OCI-M2 (cell line): ENCODE measurements around the gene BRINP1.
"Not testable (repeated sequence)": the region's sequence is repeated elsewhere in the genome, so short reads cannot be mapped to it uniquely, and the experiment has no call there.

Experiments
- DNase-seq: peaks from one replicate; lab custom pipeline; 2025; ENCODE audit not compliant: unreplicated experiment; lab: John Stamatoyannopoulos, UW

Gene BRINP1

DNA sequence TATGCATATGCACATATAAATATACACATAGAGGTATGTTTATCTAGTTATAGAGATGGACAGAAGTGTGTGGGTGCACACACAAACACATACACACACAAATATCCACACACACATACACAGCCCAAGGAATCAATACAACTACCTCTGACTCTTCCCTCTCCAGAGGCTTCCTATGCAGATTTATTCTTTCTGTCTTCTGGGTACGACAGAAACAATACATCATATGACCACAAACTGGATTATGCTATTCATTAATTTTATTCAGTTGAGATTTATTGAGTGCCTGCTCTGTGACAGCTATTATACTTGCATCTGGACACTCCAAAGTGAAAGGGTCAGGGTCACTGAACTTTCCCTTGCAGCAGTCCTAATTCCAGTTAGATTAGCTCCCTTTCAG is 155.8 kb downstream of the BRINP1 start:
- no peak for DNase-seq

DNA sequence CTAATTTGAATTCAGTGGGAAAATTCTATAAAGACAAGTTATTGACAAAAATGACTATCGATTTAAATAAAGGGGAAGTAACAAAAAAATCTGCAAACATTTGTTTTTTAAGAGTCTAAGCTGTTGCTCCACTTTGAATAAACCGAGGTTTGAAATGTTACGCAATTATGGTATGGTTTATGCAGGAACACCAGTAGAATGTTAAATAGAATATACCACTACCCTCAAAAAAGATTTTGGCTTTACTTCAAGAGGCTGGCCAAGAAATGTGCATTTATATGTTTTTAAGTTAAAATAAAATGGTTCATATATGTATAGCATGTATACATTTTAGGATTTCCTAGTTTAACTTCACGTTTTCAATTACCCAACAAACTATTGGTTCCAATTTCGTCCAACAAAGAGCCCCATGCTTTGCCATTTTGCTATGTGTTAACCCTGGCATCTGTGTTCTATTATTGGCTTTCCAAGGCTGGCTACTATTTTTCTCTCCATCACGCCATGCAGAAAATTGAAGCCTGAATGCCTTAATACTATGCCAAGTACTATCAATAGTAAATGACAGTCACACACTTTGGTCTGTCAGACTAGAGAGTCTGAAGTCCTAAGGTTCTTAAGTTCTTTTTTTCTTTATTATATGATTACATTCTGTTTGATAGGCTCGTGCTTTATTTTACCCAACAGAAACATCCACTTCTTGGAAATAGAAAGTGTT is 171.2 kb downstream of the BRINP1 start:
- no peak for DNase-seq

DNA sequence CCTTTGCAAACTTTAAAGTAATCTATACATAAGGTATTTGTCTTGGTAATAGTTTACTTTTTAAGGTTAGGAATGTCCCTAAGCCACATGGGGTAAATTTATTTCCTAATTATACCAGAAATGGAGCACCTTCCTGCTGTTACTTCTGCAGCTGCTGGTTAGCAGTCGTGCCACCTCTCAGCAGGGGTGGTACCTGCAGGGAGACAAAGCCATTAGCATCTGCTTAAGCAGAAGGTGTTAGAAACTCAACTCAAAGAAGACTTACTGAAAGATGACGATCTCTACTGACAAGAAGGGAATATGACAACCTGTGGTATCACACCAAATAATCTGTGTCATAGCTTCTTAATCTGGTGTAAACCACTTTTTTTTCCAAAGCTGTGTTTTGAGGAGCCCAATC is 173.7 kb downstream of the BRINP1 start:
- no peak for DNase-seq

DNA sequence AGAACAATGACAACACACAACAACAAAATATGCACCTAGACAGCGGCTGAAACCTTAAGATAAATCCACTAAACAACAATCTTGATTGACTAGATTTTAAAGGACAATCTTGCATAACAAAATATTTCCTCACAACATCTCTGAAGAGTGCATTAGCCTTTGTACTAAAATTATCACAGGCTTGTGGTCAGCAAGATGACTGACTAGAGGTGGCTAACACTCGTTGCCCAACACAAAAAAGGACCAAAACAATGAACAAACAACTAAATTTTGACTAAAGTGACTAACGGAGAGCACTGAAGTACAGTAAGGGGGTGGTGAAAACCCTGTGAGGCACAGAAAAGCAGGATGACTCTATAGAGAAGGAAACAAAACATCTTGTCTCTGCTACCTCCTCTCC is 183.9 kb downstream of the BRINP1 start:
- DNase-seq = no peak

DNA sequence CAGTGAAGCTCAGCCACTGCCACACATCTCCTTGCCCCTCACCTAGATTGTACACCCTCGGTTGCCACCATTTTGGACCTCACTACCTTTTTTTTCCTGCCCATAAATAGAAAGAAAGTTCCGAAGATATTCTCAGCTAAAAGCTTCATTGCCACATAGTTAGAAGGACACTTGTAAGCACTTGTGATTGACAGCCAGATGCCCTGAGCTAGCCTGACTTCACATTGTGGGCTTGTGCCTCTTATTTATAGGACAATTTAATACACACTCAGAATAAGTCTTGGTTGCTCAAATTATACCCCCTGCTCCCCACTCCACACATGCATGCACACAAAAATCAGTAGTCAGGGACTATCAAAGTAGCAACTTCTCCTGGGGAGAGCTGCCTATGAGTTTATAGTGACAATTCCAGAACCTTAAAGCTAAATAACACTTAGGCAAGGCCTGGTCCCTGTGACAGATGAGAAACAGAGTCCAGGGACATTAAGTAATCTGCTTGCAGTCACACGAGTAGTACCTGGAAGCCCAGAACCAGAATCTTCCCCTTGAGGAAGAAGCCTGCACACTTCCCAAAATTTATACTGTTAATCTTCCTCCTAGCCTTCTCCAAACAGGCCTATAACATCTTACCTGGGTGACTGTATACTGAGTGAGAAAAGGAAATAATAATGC is 184.8 kb downstream of the BRINP1 start:
- DNase-seq = no peak

DNA sequence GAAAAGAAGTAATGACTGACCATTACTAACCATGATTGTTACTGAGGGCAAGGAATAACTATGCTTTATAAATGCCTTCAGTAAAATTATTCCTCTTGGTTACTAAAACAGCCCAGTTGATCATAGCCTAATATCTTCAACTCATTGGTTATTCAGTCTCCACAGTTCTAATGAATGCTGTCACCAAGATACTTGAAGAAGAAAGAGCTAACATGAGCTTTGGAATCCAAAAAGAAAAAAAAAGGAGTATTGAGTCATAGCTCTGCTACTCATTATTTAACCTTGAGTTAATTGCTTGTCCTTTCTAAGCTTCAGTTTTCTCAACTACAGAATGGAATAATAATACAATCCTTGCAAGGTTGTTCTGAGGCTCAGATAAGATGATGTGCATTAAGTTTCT is 187.7 kb downstream of the BRINP1 start:
- DNase-seq = no peak

DNA sequence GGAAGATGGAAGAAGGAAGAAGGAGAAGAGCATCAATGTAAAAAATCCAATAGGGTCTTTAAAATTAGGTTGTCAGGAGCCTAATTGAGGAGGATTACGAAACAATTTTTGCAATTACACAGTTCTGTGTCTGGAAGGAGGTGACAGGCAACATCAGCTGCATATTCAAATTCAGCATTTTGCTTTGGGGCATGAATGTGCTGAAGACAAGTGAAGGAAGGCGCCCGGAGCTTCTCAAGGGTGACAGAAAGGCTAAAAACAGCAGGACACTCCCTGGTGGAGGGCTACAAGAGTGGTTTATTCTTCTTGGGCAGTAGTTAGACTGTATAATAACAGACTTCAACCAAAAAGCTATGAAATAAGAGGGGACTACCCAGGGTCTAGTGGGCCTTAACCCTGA is 188.3 kb downstream of the BRINP1 start:
- no peak for DNase-seq

DNA sequence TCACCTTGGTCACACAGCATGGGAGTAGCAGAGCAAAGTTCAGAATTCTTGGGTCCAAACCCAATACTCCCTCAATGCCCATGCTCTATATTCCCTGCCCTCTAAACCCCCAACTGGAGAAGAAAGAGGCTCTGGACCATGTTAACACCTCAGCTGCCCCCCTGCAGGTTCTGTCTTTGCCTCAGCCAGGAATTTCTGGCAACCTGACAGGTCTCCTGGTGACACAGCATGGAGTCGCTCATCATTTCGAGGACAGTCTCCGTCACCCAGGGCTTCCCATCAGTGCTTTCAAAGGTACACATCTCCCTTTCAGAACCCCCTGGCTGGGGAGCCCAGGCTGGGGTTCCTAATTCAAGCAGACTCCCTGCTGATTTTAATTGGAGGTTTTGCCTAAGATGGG is 189.5 kb downstream of the BRINP1 start:
- no peak for DNase-seq

DNA sequence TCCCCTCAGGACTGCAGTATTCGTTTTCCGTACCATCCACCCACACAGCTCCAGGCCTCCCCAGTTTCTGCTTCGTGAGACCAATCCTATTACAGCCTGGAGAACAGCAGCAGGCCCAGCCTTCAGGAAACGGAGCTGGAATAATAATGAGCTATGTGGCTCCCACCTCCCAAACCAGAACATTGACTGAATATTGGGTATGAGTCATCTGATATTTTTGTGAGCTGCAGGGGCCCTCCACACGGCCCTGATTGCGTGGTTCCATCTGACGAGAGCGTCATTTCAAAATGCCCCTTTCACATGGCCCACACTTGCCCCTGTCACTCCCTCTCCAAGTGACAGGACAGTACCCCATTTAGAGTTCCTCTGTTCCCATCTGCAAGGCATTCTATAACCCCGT is 192.0 kb downstream of the BRINP1 start:
- no peak for DNase-seq

DNA sequence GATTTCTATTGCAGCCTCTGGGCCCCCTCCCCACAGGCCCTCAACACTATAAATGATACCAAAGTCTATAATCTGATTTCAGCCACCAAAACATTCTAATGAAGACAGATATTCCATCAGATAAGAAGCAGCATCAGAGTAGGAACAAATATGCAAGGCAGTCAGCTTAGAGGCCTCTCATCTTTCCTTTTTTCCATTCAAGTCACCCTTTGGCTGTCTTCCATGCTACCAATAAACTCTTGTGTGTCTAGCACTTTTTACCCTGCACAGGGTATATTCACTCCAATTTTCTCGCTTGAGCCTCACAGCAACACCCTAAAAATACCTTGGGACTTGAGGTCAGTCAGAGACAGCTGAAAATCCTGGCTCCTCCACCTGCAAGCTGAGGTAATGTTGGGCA is 193.7 kb downstream of the BRINP1 start:
- DNase-seq = no peak

DNA sequence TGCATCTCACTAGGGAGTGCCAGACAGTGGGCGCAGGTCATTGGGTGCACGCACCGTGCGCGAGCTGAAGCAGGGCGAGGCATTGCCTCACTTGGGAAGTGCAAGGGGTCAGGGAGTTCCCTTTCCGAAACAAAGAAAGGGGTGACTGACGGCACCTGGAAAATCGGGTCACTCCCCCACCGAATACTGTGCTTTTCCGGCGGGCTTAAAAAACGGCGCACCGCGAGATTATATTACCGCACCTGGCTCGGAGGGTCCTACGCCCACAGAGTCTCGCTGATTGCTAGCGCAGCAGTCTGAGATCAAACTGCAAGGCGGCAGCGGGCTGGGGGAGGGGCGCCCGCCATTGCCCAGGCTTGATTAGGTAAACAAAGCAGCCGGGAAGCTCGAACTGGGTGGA is 200.0 kb downstream of the BRINP1 start:
- not testable (repeated sequence) for DNase-seq

DNA sequence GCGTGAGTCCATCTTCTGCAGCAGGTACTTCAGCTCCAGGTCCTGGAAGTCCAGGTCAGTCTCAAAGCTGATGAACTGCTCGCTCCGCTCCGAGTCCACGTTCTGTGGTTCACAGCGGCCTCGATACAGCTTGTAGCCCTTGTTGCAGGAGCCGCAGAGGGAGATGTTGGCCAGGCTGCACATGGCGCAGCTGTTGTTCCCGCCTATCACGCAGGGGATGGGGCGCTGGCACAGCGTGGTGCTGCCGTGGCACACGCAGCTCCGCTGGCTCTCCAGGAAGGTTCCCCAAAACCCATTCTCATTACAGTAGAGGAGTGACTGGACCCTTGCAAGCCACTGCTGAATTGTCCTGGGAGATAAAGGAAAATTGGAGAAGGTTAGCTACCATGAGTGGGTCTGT is 201.4 kb downstream of the BRINP1 start:
- no peak for DNase-seq

DNA sequence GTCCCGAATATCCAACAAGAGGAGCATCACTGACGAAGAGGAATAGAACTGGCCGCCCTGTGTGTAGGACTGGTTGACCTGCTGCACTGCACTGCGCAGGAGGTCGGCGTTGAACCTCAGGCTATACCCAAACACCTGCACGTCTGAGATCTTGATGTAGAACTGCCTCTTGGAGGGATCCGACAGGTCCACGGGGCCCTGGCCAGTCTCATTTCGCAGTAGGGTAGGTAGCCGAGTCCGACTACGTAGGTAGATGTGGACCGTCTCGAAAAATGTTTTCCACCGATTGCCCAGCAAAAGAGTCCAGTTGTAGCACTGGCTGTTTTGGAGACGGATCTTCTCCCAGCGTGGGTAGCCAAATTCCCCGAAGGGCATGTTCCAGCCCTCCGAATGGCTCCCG is 202.0 kb downstream of the BRINP1 start:
- no peak for DNase-seq

DNA sequence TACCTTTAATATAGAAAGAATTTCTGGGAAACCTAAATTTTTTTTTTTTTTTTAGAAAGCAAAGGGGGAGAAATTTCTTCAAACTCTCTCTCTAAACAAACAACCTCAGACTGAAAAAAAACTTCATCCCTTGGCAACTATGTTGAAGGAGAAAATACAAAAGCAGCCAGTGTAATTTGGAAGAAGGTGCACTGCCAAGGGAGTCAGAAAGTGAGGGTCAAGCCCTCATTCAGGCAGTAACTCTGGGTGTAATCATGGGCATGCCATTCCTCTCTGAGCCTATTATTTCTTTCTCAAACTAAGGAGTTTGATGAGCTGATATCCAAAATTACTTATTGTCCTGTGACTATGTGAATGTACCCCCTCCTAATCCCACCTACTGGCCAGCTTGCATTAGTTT is 203.1 kb downstream of the BRINP1 start:
- DNase-seq = no peak

DNA sequence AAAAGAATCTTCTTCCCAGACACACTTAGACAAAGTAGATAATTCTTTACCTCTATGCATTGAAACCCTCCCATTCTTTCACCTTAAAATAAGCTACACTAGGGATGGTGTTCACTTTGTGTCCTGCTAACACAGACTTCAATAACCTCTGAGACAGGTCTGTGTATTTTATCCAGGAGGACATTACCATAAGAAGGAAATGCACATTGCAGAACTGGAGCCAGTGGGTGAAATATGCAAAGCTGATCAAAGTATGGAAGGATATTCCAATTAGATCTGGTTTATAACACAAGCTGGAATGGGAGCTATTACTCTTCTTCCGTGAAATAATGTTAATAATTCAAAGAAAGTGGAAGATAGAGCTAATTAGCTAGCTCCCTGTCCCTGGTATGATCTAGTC is 204.1 kb downstream of the BRINP1 start:
- no peak for DNase-seq

DNA sequence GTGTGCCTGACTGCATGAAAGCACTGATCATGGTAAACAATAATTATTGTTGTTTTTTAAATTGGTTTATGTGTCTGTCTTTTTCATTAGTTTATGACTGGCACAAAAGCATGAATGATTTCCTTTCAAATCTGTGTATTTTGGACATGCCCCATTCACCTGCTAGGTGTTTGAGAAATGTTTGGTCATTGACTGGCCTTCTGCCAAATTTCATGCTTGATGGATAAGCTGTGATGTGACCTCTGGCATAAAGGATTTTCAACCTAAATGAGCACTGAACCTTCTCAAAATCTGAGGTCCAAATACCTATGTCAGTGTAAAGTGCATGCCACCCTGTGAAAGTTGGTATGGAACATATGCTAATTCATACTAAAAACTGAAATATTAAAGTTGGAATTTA is 204.5 kb downstream of the BRINP1 start:
- DNase-seq = no peak

DNA sequence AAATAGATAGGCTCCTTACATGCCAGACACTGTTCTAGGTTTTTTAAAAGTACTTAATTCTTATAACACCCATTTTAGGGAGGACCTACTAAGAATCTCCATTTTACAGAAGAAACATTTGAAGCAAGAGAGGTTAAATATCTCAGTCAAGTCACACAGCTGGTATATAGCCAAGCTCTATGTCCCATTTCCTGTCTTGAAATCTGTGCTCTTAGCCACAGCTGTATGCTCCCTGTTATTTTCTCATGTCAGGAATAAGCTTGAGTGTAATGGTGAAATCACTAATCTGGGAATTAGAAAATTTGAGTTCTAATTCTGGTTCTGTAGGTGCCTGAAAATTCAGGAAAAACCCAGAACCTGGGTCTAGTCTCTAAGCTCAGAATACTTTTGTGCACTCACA is 208.7 kb downstream of the BRINP1 start:
- DNase-seq = no peak

DNA sequence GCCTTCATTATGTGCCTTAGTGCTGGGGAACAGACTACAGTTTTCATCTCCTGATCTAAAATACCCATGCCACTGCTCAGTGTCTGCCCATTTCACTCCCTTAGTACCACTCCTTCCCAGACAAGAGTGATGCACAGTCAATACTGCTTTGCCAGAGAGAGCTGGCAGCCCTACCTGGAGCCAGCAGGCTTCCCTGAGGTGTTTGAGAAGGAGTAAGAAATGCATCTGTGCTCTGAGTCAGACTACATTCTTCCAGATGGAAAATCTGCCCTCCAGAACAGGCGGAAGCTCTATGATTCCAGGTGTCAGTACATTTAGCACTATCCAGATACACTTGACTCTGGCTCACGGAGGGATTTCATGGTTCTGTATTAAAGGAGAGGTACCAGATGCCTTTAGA is 209.8 kb downstream of the BRINP1 start:
- DNase-seq = no peak

DNA sequence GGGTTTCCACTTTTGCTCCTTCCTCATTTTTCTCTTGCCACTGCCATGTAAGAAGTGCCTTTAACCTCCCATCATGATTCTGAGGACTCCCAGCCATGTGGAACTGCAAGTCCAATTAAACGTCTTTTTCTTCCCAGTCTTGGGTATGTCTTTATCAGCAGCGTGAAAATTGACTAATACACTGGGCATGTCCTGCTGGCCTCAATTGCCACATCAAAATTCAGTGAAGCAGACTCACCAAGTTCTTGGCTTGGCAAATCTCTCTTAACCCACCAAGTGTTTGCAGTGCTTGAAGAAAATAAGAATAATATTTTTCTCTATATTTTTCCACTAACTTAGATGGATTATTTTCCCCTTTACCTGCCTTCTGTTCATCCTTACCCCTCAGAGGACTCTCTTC is 212.0 kb downstream of the BRINP1 start:
- no peak for DNase-seq

DNA sequence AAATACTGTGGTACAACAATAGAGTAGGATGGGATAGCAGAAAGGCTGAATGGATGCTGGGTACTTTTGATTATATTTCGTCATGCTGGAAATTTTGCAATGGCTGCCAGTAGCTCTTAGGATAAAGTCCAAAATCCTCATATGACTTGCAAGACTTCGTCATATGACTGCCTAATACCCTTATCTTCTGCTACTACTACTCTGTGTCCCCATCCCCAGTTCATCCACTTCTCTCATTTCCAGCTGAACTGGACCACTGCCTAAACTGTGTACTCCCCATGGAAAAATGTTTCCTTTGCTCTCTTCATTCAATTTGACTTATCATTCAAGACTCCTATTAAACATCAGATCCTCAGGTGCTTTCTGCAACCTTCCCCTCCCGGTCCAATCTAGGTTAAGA is 212.9 kb downstream of the BRINP1 start:
- no peak for DNase-seq

DNA sequence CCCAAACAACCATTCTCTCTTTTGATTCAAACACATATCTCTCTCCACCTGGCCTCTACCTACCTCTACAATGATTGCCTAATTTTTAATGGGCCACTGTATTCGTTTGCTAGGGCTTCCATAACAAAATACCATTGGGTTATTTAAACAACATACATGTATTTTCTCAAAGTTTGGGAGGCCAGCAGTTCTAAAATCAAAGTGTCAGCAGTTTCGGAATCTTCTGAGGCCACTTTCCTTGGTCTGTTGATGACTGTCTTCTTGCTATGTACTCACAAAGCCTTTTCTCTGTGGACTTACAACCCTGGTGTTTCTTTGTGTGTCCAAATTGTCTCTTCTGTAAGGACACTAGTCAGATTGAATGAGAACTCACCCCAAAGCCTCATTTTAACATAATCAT is 214.7 kb downstream of the BRINP1 start:
- DNase-seq = no peak

DNA sequence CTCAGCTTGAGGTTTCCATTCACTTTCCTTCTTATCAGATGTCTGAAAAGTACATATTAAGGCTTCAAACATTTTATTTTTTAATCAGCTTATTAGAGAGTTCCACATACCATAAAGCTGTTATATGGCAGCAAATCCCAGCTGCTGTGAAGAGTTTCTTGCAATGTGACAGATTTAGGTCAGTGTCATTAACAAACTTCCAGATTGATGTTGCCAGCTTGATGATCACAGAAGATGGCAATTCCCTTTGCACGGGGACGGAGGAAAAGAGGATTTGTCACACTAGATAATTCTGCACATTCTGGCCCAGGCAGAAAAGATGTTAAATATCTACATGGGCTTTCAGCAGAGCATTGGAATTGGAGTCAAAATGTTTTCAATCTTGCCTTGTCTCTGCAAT is 215.8 kb downstream of the BRINP1 start:
- DNase-seq = no peak

DNA sequence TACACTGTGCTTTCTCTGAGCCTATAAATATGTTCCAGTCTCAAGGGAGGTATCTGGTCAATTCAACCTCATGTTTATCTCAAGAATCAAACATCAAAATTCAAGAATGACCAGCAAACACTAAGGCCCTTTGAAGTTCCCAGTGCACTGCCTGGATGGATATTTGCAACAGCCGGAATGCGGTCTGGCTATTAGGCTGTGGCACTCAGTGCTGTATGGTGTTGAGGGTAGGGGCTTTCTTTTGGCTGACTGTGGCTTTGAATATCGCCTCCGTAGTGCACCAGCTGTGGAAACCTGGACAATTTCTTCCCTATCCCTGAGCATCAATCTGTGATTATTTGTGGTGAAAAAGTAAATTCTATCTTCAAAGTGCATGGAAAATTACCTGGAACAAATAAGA is 220.4 kb downstream of the BRINP1 start:
- no peak for DNase-seq
